ENCODE data around the gene TNFSF10.
"Not testable (repeated sequence)": the region's sequence is repeated elsewhere in the genome, so short reads cannot be mapped to it uniquely, and the experiment has no call there.

Gene TNFSF10

DNA sequence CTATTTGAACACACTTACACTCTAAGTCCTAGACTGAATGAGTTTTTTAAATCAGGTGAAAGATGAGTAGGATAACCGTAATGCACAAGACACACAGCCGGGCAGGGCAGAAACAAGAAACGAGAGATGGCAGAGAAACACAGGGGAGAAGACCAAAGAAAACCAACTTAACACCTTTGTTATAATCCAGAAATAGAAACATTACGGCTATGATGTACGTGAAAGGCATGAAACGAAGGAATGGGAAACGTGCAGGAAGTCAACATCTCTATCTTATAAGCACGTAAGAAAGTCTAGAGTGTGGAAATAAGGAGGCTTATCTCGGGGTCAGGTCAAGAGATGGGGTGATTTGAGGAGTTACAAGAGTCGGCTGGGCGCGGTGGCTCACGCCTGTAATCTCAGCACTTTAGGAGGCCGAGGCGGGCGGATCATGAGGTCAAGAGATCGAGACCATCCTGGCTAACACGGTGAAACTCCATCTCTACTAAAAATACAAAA is 1.9 kb upstream of the TNFSF10 start:
- no peak overlapping the region for H3K4me3 ChIP-seq (ENCODE audit: low read depth, low read length)
- no peak for DNase-seq (ENCODE audit: low read depth)
- TF ChIP-seq, protein P1, sequence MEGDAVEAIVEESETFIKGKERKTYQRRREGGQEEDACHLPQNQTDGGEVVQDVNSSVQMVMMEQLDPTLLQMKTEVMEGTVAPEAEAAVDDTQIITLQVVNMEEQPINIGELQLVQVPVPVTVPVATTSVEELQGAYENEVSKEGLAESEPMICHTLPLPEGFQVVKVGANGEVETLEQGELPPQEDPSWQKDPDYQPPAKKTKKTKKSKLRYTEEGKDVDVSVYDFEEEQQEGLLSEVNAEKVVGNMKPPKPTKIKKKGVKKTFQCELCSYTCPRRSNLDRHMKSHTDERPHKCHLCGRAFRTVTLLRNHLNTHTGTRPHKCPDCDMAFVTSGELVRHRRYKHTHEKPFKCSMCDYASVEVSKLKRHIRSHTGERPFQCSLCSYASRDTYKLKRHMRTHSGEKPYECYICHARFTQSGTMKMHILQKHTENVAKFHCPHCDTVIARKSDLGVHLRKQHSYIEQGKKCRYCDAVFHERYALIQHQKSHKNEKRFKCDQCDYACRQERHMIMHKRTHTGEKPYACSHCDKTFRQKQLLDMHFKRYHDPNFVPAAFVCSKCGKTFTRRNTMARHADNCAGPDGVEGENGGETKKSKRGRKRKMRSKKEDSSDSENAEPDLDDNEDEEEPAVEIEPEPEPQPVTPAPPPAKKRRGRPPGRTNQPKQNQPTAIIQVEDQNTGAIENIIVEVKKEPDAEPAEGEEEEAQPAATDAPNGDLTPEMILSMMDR (IDR thresholded peaks at IDR 0.05; ENCODE audit: low read depth, low read length, missing control alignments): no peak

GRCh38 chr3:172524611-172525010 is 1.4 kb upstream of the TNFSF10 start:
- TF ChIP-seq, protein P1 (IDR thresholded peaks at IDR 0.05; ENCODE audit: low read depth, low read length, missing control alignments): no peak
- no peak overlapping the region for H3K4me3 ChIP-seq (ENCODE audit: low read depth, low read length)
- no peak for DNase-seq (ENCODE audit: low read depth)

- not testable (repeated sequence) for DNase-seq (ENCODE audit: low read depth)
- H3K4me3 ChIP-seq (ENCODE audit: low read depth, low read length): peak overlapping the region; percentile 54
Measured at GRCh38 chr3:172521837-172522726, 1.1 kb downstream of the TNFSF10 start.

- no peak overlapping the region for H3K4me3 ChIP-seq (ENCODE audit: low read depth, low read length)
- DNase-seq (ENCODE audit: low read depth): no peak
- TF ChIP-seq, protein P1 (IDR thresholded peaks at IDR 0.05; ENCODE audit: low read depth, low read length, missing control alignments): no peak
Measured at GRCh38 chr3:172520301-172520831, 2.9 kb downstream of the TNFSF10 start.

DNA sequence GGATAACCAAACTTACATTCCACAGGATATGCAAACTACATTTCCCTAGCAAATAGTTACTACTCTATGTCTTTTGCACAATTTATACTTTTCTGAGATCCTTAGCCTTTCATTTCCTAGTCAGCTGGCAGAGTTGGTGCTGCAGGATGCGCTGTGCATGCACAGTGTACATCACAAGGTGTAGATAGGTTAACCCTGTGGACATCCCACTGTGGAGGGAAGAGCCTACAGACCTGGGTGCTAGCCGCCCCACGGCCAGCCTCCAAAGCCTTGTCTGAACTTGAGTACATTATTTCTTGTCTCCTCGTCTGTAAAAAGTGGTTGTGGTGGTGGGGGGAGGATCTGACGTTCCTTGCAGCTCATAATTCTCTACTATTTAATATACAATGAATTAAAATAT is 3.5 kb downstream of the TNFSF10 start:
- DNase-seq (ENCODE audit: low read depth): no peak
- TF ChIP-seq, protein P1 (IDR thresholded peaks at IDR 0.05; ENCODE audit: low read depth, low read length, missing control alignments): no peak
- no peak overlapping the region for H3K4me3 ChIP-seq (ENCODE audit: low read depth, low read length)

DNA sequence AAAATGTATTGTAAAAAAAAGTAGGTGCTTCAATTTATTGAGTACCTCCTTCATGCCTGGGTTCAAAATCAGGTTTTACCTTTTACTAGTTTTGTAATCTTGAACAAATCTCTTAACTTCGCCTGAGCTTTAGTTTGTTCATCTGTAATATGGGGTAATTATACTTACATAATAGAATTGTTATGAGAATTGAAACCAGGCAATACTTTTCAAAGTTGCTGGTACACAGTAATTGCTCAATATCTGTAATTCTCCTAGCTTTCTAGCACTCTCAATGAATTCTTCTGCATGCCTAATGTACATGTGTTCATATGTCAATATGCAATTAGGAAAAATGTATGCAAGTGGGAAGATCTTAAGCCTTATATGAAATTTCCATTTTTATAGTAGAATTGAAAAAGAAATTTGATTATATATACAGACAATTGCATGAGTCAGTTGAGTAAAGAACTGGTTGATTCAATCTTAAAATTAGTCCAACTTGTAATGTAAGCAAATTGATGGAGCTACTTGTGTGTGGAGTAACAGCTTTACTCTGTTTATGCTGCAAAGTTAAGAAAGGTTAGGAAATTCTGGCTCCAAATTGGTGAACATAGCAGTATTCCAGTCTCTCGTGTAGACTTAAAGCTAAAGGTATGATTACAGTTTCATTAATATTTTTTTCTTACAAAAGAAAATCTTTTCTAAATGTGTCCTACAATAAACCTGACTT is 4.1 kb downstream of the TNFSF10 start:
- no peak overlapping the region for H3K4me3 ChIP-seq (ENCODE audit: low read depth, low read length)
- TF ChIP-seq, protein P1 (IDR thresholded peaks at IDR 0.05; ENCODE audit: low read depth, low read length, missing control alignments): no peak
- DNase-seq (ENCODE audit: low read depth): no peak

DNA sequence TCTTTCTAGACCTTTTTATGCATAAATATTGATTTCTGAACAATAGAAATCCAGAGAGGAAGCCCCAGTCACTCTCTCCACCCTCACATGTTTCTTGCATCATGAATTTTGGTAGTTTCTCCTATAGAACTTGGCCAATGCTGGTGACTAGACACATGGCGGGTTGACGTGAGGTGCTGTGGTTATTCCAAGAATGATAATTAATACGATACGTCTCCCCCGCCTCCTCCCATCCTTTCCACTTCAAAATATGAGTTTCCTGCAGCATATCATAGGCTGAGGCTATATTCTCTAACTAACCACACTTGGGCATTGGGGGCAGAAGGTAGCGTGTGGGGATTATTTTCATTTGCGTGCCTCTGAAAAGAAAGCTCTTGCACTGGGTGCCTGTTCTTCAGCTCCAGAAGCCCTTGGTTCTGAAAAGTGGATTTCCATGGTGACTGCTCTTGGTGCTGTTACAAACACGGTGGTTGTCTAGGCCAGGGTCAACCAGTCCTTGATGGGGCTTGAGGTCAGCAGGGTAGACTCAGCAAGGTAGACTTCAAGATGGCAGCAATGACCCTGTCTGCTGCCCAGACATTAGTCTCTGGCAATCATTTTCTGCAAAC is 5.3 kb downstream of the TNFSF10 start:
- no peak for DNase-seq (ENCODE audit: low read depth)
- TF ChIP-seq, protein P1 (IDR thresholded peaks at IDR 0.05; ENCODE audit: low read depth, low read length, missing control alignments): no peak
- no peak overlapping the region for H3K4me3 ChIP-seq (ENCODE audit: low read depth, low read length)
